Measurements from ENCODE around the gene MRPL4.

Gene MRPL4

DNA sequence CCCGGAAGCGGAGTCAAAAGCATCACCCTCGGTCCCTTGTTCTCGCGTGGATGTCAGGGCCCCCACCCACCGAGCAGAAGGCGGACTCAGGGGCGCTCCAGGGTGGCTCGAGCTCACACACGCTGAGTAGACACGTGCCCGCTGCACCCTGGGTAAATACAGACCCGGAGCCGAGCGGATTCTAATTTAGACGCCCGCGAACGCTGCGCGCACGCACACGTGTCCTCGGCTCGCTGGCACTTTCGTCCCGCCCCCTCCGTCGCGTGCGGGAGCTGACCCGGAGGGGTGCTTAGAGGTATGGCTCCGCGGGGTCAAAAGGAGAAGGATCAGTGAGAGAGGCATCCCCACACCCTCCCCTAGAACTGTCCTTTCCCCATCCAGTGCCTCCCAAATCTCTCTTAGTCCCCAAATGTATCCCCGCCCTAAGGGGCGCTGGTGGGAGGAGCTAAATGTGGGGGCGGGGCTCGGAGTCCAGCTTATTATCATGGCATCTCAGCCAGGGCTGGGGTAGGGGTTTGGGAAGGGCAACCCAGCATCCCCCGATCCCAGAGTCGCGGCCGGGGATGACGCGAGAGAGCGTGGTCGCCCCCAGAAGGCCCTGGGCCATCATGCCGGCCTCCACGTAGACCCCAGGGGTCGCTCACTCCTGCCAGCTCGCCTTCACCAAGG, 37.3 kb downstream of the MRPL4 start:
- DNase-seq (ENCODE audit: low spot score): no peak

GRCh38 chr19:10289836-10290356, 37.9 kb downstream of the MRPL4 start, which contains the start of gene ICAM5:
Gene ICAM5, plus strand, starts transcription at chr19:10289952. Its CDS starts 92 bp downstream, at chr19:10290044.
- no peak for DNase-seq (ENCODE audit: low spot score)

GRCh38 chr19:10290357-10290875, 38.4 kb downstream of the MRPL4 start:
- no peak for DNase-seq (ENCODE audit: low spot score)

GRCh38 chr19:10290876-10291553, 39.0 kb downstream of the MRPL4 start:
- DNase-seq (ENCODE audit: low spot score): peak; percentile 67

GRCh38 chr19:10291554-10292205, 39.7 kb downstream of the MRPL4 start:
- DNase-seq (ENCODE audit: low spot score): peak; percentile 64

DNA sequence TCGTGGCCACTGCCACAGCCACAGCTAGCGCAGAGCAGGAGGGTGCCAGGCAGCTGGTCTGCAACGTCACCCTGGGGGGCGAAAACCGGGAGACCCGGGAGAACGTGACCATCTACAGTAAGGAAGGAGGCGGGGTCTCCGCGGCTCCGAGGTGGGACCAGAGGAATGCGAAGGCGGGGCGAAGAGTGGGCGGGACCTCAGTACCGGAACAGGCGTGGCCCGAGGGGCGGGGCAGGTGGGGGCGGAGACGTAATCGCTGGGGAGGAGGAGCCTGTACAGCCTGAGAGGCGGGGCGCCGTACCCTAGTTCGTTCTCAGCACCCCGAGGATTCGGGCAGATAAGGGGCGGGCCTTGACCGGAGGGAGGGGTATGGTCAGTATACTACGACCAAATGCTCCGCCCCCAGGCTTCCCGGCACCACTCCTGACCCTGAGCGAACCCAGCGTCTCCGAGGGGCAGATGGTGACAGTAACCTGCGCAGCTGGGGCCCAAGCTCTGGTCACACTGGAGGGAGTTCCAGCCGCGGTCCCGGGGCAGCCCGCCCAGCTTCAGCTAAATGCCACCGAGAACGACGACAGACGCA, 40.3 kb downstream of the MRPL4 start:
- peak; percentile 73 for DNase-seq (ENCODE audit: low spot score)

DNA sequence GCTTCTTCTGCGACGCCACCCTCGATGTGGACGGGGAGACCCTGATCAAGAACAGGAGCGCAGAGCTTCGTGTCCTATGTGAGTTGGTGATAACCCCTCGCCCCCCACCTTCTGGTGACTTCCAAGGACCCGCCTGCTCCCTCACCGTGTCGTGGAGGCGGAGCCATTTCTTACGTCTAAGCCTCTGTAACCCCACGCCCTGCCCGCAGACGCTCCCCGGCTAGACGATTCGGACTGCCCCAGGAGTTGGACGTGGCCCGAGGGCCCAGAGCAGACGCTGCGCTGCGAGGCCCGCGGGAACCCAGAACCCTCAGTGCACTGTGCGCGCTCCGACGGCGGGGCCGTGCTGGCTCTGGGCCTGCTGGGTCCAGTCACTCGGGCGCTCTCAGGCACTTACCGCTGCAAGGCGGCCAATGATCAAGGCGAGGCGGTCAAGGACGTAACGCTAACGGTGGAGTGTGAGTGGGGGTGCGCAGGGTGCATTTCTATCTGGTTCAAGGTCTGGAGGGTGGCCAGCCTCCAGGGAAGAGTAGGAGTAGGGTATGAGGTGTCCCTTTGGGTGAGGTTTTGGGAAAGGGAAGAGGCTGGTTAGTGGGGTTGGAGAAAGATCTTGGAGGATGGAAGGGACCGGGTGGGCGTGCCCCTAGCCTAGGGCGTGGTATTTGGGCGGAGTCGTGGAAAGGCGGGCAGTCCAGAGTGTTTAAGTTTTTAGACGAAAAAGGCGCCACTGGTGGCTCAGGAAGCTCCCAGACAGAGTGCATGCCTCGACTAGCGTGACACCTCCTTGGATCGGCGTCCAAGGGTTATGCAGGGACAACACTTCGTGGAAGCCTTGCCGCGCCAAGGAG, 41.0 kb downstream of the MRPL4 start:
- DNase-seq (ENCODE audit: low spot score): peak; percentile 62

- DNase-seq (ENCODE audit: low spot score): no peak
Observed at GRCh38 chr19:10293637-10294367, 41.8 kb downstream of the MRPL4 start.

DNA sequence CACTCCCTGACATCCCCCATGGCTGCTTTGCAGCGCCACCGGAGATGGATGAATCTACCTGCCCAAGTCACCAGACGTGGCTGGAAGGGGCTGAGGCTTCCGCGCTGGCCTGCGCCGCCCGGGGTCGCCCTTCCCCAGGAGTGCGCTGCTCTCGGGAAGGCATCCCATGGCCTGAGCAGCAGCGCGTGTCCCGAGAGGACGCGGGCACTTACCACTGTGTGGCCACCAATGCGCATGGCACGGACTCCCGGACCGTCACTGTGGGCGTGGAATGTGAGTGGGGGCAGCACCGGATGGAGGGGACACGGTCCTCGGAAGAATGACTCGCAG, 42.3 kb downstream of the MRPL4 start:
- DNase-seq (ENCODE audit: low spot score): peak; percentile 63

DNA sequence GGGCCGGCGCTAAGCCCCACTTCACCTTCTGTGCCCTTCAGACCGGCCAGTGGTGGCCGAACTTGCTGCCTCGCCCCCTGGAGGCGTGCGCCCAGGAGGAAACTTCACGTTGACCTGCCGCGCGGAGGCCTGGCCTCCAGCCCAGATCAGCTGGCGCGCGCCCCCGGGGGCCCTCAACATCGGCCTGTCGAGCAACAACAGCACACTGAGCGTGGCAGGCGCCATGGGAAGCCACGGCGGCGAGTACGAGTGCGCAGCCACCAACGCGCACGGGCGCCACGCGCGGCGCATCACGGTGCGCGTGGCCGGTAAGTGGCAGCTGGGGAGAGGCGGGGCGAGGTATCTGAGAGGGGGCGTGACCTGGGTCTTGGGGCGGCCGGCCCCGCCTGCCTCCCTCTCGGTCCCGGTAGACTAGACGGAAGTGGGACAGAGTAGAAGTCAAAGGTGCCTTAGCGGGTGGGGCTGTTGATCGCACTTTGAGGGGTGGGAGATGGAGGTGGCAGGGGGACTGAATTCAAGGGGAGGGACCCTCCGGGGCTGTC, 43.4 kb downstream of the MRPL4 start:
- DNase-seq (ENCODE audit: low spot score): no peak

GRCh38 chr19:10295847-10296591, 44.0 kb downstream of the MRPL4 start:
- DNase-seq (ENCODE audit: low spot score): no peak

GRCh38 chr19:10299545-10300458, 47.8 kb downstream of the MRPL4 start:
- DNase-seq (ENCODE audit: low spot score): no peak

DNA sequence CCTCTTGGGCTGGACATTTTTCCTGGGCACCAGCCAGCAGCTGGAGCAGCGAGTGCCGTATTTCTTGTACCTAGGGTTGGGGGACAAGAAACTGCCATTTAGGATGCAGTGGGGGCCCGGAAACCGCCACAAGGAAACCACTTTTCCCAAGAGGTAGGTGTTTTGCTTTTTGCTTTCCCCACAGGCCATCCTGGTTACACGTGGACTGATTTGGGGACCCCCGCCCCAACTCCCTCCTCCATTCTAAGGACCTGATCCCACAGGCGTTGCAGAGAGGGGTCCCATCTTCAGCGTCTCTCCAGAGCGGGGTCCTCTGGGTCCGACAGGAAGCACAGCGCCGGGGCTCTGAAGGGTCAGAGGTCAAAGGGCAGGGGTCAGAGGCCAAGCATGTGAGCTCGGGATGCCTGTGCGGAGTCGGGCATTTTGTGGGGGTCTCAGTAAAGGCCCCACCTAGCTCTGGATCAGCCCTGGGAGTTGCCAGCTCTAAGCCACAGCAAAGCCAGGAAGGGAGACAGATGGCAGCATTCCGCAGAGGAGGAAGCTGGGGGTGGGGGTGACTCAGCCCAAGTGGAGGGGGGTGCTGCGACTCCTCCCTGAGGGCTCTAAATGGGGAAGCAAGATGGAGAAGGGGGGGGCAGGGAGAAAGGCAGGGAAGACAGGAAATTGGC, 53.3 kb downstream of the MRPL4 start:
- no peak for DNase-seq (ENCODE audit: low spot score)

- no peak for DNase-seq (ENCODE audit: low spot score)
Observed at GRCh38 chr19:10306327-10306726, 54.3 kb downstream of the MRPL4 start.

- DNase-seq (ENCODE audit: low spot score): no peak
Observed at GRCh38 chr19:10309423-10309822, 57.4 kb downstream of the MRPL4 start, which contains the start of gene ZGLP1. Gene ZGLP1, minus strand, starts transcription at chr19:10309815.
